C4-2B (cell line): ENCODE data around the gene FAF1.

ENCODE experiments used
- H3K27ac ChIP-seq: fragments of 450-650 bp; 2 replicates; pipeline ENCODE4 v1.5.1; 2017
- ZFX ChIP-seq: fragments of 450-650 bp; IDR thresholded peaks from 2 replicates; pipeline ENCODE4 v1.6.1; 2017
- TF ChIP-seq, protein P1 (sequence below): fragments of 450-650 bp; conservative IDR thresholded peaks from 2 replicates; pipeline ENCODE4 v1.5.1; 2017; ENCODE audit warnings: mild to moderate bottlenecking

FAF1 gene

DNA sequence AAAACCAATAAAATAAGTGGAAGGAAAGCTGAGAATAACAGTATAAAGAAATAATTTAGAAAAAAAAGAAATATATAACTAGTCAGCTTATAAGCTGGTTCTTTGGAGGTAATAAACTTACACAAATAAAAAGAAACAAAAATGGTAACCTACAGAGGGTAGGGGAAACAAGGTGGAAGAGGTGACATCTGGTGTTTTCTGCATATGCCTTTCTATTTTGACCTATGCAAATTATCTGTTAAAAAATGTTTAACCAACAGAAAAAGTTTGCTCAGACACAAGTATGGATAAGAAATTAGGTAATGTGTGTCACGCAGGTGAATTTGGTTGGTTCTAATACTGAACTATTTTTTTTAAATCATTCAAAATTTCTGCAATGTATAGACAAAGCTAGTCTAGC is 483.3 kb downstream of the FAF1 start:
- no peak overlapping the region for H3K27ac ChIP-seq

DNA sequence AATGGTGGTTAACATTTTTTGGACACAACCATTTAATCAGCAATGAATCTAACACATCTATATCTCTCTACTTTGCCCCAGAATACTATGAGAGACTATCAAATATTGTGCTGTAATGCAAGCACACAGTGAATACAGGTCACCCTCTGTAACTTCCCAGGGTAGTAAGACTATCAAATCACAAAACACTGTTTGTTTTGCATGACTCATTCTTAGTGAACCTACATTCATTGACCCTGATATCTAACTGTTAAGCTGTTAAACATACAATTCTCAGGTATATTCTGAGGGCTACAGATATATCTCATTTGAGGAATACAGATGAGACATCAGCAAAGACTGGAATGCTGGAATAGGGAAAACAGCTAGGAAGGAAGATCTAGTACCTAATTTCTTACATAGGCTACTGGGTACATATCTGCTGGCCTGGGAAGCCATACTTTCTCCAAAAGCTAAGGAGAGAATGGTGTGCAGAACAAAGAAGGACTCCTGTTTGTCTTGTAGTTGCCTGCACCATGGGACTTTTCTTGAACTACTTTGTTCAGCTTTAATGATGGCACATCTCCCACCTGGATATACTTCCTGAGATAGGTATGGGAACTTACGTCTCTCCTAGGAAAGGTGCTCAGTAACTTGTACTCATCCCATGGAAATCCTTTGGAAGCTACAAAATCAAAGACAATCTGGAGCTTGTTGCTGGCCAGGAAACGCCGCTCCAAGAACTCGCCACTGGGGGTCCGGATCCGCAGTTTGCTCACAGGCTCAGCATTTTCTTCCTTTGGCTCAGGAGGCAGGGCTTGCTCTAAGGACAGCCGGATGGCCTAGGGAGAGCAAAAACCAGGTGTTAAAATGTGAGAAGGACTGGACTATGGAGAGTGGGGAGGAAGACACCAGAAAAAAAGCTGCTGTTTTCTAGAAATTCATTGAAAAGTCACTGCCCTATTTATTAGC is 484.9 kb downstream of the FAF1 start:
- TF ChIP-seq ZFX = no peak
- TF ChIP-seq, protein P1, sequence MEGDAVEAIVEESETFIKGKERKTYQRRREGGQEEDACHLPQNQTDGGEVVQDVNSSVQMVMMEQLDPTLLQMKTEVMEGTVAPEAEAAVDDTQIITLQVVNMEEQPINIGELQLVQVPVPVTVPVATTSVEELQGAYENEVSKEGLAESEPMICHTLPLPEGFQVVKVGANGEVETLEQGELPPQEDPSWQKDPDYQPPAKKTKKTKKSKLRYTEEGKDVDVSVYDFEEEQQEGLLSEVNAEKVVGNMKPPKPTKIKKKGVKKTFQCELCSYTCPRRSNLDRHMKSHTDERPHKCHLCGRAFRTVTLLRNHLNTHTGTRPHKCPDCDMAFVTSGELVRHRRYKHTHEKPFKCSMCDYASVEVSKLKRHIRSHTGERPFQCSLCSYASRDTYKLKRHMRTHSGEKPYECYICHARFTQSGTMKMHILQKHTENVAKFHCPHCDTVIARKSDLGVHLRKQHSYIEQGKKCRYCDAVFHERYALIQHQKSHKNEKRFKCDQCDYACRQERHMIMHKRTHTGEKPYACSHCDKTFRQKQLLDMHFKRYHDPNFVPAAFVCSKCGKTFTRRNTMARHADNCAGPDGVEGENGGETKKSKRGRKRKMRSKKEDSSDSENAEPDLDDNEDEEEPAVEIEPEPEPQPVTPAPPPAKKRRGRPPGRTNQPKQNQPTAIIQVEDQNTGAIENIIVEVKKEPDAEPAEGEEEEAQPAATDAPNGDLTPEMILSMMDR = peak; percentile 2; the same call in 1 of the 2 replicates
- no peak overlapping the region for H3K27ac ChIP-seq

More for the DNA sequence above, 483.3 kb downstream of the FAF1 start:
- no peak for TF ChIP-seq ZFX
- TF ChIP-seq, protein P1 = no peak

DNA sequence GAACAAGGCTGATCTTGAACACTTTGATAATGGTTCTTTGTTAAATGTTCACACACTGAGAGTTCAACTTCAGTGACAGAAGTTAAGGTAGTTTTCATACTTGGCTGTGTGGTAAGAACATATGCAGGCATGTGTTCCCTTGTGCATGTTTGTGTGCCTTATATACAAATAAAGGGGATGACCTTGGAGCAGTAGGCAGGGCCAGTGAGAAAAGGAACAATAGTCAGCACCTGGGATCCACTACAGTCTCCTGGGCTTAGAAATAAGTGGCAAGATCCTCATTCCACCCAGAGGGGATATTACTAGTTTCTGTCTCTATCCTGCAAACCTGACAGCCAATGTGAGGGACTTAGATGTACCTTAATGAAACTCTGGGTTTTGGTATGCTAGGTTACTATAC is 486.6 kb downstream of the FAF1 start:
- no peak for TF ChIP-seq ZFX
- TF ChIP-seq, protein P1 = no peak
- no peak overlapping the region for H3K27ac ChIP-seq

DNA sequence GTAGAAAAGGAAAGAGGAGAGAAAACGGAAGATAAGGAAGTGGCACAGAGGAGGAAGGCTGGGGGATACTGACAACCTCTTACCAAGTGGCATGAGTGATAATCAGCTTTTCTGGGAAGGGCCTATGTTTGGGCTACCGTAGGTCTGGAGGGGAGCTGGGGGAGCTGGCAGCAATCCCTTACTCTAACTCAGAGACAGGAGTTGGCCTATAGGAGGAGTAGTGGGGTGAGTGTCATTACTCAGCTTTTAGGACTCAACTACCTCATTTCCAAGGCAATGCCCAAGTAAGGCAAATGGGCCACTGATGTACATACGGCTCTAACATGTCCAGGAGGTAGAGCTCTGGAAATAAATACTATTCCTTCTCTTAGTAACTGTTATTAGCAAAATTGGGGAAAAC is 488.1 kb downstream of the FAF1 start:
- TF ChIP-seq, protein P1 = no peak
- TF ChIP-seq ZFX = no peak

DNA sequence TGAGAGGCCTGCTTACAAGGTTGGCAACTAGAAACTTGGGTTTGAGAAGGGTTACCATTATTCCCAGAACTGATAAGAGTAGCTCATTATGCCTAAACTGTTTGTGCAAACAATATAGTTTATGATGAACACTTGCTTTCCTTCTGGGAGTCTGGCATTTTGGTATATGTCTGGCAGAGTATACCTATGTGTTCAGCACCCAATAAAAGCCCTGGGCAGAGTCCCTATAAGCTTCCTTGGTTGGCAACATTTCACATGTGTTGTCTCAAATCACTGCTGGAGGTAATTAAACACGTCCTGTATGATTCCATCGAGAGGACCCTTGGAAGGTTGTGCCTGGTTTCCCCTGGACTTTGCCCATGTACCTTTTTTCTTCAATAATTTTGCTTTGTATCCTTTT is 497.1 kb downstream of the FAF1 start:
- H3K27ac ChIP-seq = no peak overlapping the region
- no peak for TF ChIP-seq ZFX
- TF ChIP-seq, protein P1 = no peak

More for the DNA sequence above, 488.1 kb downstream of the FAF1 start:
- no peak overlapping the region for H3K27ac ChIP-seq

DNA sequence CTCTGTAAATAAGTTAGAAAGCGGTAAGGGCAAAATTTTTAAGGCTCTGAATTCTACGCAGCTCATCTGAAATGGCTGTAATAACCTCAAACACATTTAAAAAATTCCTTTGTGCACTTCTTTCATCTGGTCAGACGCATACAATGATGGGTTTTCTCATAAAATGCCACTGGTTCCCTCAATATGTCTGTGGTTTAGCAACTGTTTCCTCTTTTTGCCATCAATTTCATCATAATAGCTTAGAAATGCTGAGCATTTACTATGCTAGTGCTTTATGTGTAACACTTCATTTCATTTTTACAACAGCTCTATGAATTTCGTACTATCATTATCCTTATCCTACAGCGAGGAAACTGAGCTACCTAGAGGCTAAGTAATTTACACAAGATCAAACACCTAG is 501.6 kb downstream of the FAF1 start:
- H3K27ac ChIP-seq = no peak overlapping the region
- TF ChIP-seq, protein P1 = no peak
- no peak for TF ChIP-seq ZFX

DNA sequence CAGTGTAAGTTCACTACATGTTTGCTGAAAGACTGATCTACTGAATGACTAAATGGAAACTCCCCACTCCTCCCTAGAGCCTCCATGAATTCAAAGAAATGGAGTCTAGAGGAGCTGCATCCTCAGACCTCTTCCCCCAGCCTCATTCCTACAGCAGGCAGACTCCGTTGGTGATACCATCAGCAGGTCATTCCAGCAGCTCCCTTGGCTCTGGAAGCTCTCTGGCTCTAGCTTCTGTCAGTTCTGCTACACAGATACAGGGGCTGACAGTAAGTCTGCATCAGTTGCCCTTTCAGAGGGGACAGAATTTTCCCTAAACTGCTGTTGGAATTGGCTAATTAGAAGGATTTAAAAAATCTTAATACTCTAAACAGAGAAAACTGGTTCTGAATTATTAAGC is 505.2 kb downstream of the FAF1 start:
- TF ChIP-seq, protein P1 = no peak
- no peak for TF ChIP-seq ZFX
- no peak overlapping the region for H3K27ac ChIP-seq
